Right lobe of liver (tissue), 6 donors: ENCODE measurements around the gene HDHD3. TPM values are rescaled to one million over a fixed set of nuclear protein-coding genes. Genes with fewer than 3 reads are reported as not detected.

Source experiments
- ATAC-seq, 4 donors: fragments of 200-7000 bp; cut with Tn5 transposase; one replicate each; pipeline ENCODE4 v1.9.1; 2020; ENCODE audit warnings: mild to moderate bottlenecking in 4 of 4, moderate library complexity in 4 of 4
- DNase-seq, 3 donors: peaks; one replicate each; pipeline ENCODE4 v3.0.0-alpha.2; 2020
- H3K27ac ChIP-seq, 3 donors: fragments of 200-600 bp; one replicate each; pipeline ENCODE4 v1.8.0; 2022
- H3K27me3 ChIP-seq, 2 donors: fragments of 200-600 bp; one replicate each; pipeline ENCODE4 v1.8.0; 2022
- H3K36me3 ChIP-seq, 4 donors: fragments of 200-600 bp; sonication (generic) in 1 of 4; one replicate each; pipeline versions ENCODE4 v1.5.1 to v1.8.0; 2017 to 2022; ENCODE audit warnings: control low read depth in 1 of 4
- H3K4me1 ChIP-seq, 4 donors: fragments of 200-600 bp; sonication (generic) in 1 of 4; one replicate each; pipeline versions ENCODE4 v1.5.1 to v1.8.0; 2017 to 2022; ENCODE audit warnings: control low read depth in 1 of 4
- H3K4me3 ChIP-seq, 3 donors: fragments of 200-600 bp; one replicate each; pipeline ENCODE4 v1.8.0; 2022
- H3K9me3 ChIP-seq, 4 donors: fragments of 200-600 bp; sonication (generic) in 1 of 4; one replicate each; pipeline versions ENCODE4 v1.5.1 to v1.8.0; 2017 to 2022; ENCODE audit warnings: control low read depth in 1 of 4
- POLR2A ChIP-seq: fragments of 450-650 bp; IDR thresholded peaks from one replicate; pipeline ENCODE4 v1.6.1; 2017; ENCODE audit warnings: antibody characterized with exemption, mild to moderate bottlenecking
- WGBS: methylation state at CpG from one replicate; pipeline ENCODE4 v1.1.6; 2018; ENCODE audit warnings: low coverage, low lambda C conversion rate; ENCODE audit not compliant: insufficient coverage; ENCODE audit errors: missing lambda C conversion rate; 5-methylcytosine and 5-hydroxymethylcytosine counted together
- intact Hi-C, 2 donors: fragments of 100-400 bp; cut with DNase I; formaldehyde crosslinking; loops; one replicate each; pipeline versions ENCODE4 v1.11.2 to v1.14.1; 2022
- total RNA-seq, 6 experiments: library from RNA; depleted of rRNA in 2 of 6; stranded (reverse); fragments of >200 nt in 2 of 6; fragmentation: NEBNext Ultra II Directional in 3 of 6; extraction: Animal tissue kit (Norgen Biotek cat#: 25700) in 3 of 6; gene quantifications; one replicate each; pipeline versions ENCODE4 v1.1.0 to v1.2.4, GENCODE V29; 2016 to 2023
- TF ChIP-seq, protein P1 (sequence below), 4 donors: fragments of 200-600 bp in 3 of 4; fragments of 450-650 bp in 1 of 4; IDR thresholded peaks; one replicate each; pipeline versions ENCODE4 v1.5.1 to v1.8.0; 2016 to 2022; ENCODE audit warnings: antibody characterized with exemption in 4 of 4, mild to moderate bottlenecking in 2 of 4
- donor health status: DM: no; HTN: yes; CAD: no.
- donor health status: DM: no; HTN: no; CAD: no.
- donor health status: DM: no; HTN: no; CAD: no.
- donor health status: DM: no; HTN: yes; CAD: no.
- donor health status: DM: no; HTN: yes; CAD: no.

HDHD3 gene
- total RNA-seq, 6 experiments from 2014 or later = 36.5 to 70.5 (median 67.1) TPM

DNA sequence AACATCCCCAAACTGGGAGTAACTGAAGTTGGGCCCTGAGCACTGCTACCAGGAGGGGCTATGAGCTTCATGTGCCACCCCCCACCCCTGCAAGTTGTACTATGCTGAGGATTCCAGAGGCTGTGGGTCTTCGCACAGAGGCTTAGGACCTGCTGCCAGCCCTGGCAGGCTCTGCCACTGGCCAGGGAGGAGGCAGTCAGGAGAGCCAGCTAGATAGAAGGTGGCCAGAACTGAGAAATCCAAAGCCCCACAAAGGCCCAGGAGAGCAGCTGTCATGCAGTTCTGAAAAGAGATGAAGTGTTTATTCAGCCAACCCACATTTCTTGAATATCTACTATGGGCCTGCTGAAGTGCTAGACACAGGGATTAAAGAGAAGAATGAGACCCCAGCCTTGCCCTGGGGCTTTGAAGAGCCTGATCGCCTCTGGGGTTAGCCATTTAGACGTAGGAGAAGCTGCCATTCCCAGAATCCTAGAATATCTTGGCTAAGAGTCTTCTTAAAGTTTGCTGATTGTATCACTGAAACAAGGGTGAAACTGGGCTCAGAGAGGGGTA, 22.9 kb upstream of the HDHD3 start:
- H3K36me3 ChIP-seq = no peaks in the 10 kb centered on the region
- H3K9me3 ChIP-seq = no peaks in the 10 kb centered on the region
- TF ChIP-seq, protein P1, sequence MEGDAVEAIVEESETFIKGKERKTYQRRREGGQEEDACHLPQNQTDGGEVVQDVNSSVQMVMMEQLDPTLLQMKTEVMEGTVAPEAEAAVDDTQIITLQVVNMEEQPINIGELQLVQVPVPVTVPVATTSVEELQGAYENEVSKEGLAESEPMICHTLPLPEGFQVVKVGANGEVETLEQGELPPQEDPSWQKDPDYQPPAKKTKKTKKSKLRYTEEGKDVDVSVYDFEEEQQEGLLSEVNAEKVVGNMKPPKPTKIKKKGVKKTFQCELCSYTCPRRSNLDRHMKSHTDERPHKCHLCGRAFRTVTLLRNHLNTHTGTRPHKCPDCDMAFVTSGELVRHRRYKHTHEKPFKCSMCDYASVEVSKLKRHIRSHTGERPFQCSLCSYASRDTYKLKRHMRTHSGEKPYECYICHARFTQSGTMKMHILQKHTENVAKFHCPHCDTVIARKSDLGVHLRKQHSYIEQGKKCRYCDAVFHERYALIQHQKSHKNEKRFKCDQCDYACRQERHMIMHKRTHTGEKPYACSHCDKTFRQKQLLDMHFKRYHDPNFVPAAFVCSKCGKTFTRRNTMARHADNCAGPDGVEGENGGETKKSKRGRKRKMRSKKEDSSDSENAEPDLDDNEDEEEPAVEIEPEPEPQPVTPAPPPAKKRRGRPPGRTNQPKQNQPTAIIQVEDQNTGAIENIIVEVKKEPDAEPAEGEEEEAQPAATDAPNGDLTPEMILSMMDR (IDR thresholded peaks at IDR 0.05) = no peak
- no peak for TF ChIP-seq POLR2A
- peak overlapping the region; percentile 84 to 91 (median 88) for H3K4me3 ChIP-seq
- ATAC-seq = no peak
- intact Hi-C loops = no loop called here
- H3K27ac ChIP-seq = peak overlapping the region in 2 of 3 donors; percentile 19 to 53
- H3K27me3 ChIP-seq = no peaks in the 10 kb centered on the region
- H3K4me1 ChIP-seq = peaks cover 0 to 61% (median 19%) of the 10 kb centered on the region in 4 donors
- 54% methylated on average over 2 of the region's 3 CpGs for WGBS
- no peak for DNase-seq

DNA sequence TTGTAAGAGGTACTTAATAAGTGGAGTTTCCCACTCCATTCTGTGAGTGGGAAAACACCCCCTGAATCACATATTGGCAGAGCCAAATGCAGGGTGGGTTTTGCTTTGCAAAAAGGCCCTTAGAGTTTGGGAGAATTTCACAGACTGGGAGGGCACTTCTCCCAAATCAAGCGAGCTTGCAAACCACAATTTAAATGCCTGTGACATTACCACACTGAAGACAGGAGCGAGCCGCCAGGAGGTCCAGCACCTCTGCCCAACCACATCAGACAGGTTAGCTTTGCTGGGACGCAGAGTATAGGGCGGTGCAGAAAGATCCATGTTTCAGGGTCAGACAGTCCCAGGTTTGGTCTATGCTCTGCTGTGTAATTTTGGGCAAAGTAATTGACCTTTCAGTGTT, 22.0 kb upstream of the HDHD3 start:
- WGBS = 44% methylated on average over 2 of the region's 5 CpGs
- intact Hi-C loops = no loop called here
- Histone ChIP-seq H3K36me3 (no peaks in the 10 kb centered on the region), H3K9me3 (no peaks in the 10 kb centered on the region), H3K4me3 (peak overlapping the region in 2 of 3 donors; percentile 15 to 84), H3K4me1 (peaks cover 0 to 66% (median 19%) of the 10 kb centered on the region in 4 donors), H3K27me3 (no peaks in the 10 kb centered on the region), H3K27ac (peak overlapping the region; percentile 11 to 53 (median 33))
- ATAC-seq (no peak), DNase-seq (no peak)
- TF ChIP-seq POLR2A = no peak
- TF ChIP-seq, protein P1 (IDR thresholded peaks at IDR 0.05) = no peak

DNA sequence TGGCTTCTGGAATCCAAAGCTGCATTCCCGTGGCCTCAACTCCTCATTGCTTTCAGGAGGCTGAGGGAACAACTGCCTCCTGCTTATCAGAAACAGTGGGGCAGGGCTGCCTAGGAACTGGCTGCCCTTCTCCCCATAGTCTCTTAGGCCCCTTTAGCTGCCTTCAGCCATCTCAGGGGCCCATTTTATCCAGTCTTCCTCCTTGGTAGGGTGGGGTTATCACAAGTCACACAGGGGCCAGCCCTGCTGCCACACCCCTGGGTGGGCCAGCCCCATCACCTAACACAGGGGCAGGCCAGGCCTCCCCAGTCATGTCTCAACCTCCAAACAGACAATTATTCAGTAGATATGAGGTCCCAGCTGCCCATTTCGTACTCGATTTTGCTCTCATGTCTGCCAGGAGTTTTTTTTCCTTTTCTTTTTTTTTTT, 20.4 kb upstream of the HDHD3 start:
- Histone ChIP-seq H3K36me3 (peaks cover 0 to 3% (median 0%) of the 10 kb centered on the region in 4 donors), H3K4me3 (no peak overlapping the region), H3K27ac (peak overlapping the region; percentile 7 to 14 (median 13)), H3K4me1 (peaks cover 0 to 64% (median 16%) of the 10 kb centered on the region in 4 donors), H3K27me3 (no peaks in the 10 kb centered on the region), H3K9me3 (no peaks in the 10 kb centered on the region)
- ATAC-seq (no peak), DNase-seq (no peak)
- TF ChIP-seq, protein P1 (IDR thresholded peaks at IDR 0.05) = no peak
- TF ChIP-seq POLR2A = no peak
- intact Hi-C loops = no loop called here
- WGBS = 29% methylated on average over 2 of the region's 3 CpGs

DNA sequence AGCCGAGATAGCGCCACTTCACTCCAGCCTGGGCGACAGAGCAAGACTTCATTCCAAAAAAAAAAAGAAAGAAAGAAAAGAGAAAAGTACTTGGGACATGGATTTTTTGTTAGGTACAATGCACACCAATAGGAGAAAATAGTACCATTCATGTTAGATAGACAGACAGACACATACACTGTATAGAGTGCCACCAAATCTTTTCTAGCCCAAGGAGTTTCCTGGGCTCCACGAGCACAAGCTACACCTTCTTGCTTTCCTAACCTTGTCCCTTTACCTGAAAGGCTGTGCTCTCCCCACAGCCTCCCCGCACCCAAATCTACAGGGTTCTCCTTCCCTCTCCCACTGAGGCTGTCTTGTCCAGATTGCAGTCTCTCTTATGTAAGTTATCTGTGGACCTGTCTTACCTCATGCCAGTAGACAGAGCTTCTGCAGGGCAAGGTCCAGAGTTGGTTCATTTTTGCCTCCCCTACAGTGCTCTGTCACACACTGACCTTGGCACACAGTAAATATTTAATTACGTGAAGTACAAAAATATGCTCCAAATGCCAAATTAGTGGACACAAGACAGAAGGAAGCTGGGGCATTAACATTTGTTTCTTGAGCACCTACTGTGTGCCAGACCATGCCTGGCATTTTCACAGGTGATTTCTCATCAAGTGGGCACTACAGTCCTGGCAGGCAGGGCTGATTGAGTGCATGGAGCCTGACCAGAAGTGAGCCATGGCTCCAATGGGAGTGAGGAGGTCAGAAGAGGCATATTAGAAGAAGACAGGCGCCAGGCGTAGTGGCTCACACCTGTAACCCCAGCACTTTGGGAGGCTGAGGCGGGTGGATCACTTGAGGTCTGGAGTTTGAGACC, 18.4 kb upstream of the HDHD3 start:
- Histone ChIP-seq H3K36me3 (peaks cover 0 to 22% (median 4%) of the 10 kb centered on the region in 4 donors), H3K27ac (peak overlapping the region in 2 of 3 donors; percentile 38 to 73)

DNA sequence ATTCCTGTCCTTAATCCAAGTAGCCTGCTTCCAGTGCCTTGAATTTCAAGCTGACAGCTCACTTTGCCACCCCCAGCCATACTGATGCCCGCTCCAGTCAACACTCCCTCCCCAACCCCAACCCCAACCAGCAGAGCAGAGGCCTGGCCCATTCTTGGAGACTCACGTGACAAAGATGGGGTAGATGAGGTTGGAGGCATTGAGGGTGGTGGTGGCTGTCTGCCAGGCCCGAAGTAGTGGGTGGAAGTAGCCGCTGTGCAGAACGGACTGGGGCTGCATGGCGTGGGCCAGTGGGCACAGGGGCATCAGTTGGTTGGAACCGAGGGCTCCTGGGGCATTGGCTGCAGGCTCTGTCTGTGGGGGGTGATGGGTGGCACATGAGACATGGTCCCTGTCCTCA, 16.5 kb upstream of the HDHD3 start:
- H3K27me3 ChIP-seq = no peaks in the 10 kb centered on the region
- no peak for ATAC-seq
- H3K4me1 ChIP-seq = peaks cover 0 to 63% (median 23%) of the 10 kb centered on the region in 4 donors
- no peaks in the 10 kb centered on the region for H3K9me3 ChIP-seq
- H3K4me3 ChIP-seq = no peak overlapping the region
- DNase-seq = no peak
- TF ChIP-seq, protein P1 (IDR thresholded peaks at IDR 0.05) = no peak
- peaks cover 0 to 32% (median 11%) of the 10 kb centered on the region in 4 donors for H3K36me3 ChIP-seq
- intact Hi-C loops = no loop called here
- no peak overlapping the region for H3K27ac ChIP-seq
- 83% methylated on average over 2 of the region's 7 CpGs for WGBS

More for the DNA sequence above, 18.4 kb upstream of the HDHD3 start:
- ATAC-seq (peak; percentile 73 to 84 (median 81)), DNase-seq (peak in 2 of 3 donors; percentile 49 to 85)
- intact Hi-C loops = no loop called here
- H3K27me3 ChIP-seq = no peaks in the 10 kb centered on the region
- 48% methylated on average over 9 of the region's 9 CpGs for WGBS
- TF ChIP-seq POLR2A = no peak
- no peak overlapping the region for H3K4me3 ChIP-seq
- peaks cover 0 to 63% (median 17%) of the 10 kb centered on the region in 4 donors for H3K4me1 ChIP-seq
- no peaks in the 10 kb centered on the region for H3K9me3 ChIP-seq
